PC-9 (cell line): ENCODE measurements around the gene FHAD1. TPM values are rescaled to one million over a fixed set of nuclear protein-coding genes. Genes with fewer than 3 reads are reported as not detected.

Experiments used
- BruUV-seq: library from RNA; stranded (reverse); fragments of 400-500 nt; replicated peaks from 2 replicates; lab custom pipeline; 2021; lab: Mats Ljungman, UMichigan
- CTCF ChIA-PET: fragments of 300-600 bp; sonication (Branson Sonifier 250); formaldehyde crosslinking; loops from one replicate; lab custom pipeline; 2022; ENCODE audit warnings: antibody characterized with exemption; lab: Charles Lee
- POLR2A ChIA-PET: fragments of 300-600 bp; sonication (Branson Sonifier 250); formaldehyde crosslinking; loops from one replicate; lab custom pipeline; 2022; ENCODE audit warnings: antibody characterized with exemption; ENCODE audit not compliant: unreplicated experiment; lab: Charles Lee
- DNase-seq, 2 experiments: peaks; one replicate each; pipeline versions ENCODE4 v3.0.0 to v3.0.0-alpha.2; 2015 to 2022; ENCODE audit warnings: mixed read lengths in 1 of 2
- H2AFZ ChIP-seq: fragments of 200-600 bp; sonication (generic); 2 replicates; pipeline ENCODE4 v1.8.1; 2017; ENCODE audit warnings: antibody characterized with exemption
- H3F3A ChIP-seq: fragments of 200-600 bp; sonication (generic); 2 replicates; pipeline ENCODE4 v1.8.1; 2017; ENCODE audit warnings: antibody characterized with exemption, mild to moderate bottlenecking, low read depth; ENCODE audit not compliant: insufficient read depth
- H3K27ac ChIP-seq: fragments of 200-600 bp; sonication (generic); 2 replicates; pipeline ENCODE4 v1.6.1; 2016; ENCODE audit warnings: mixed run types
- H3K27me3 ChIP-seq: fragments of 200-600 bp; sonication (generic); 2 replicates; pipeline ENCODE4 v1.6.1; 2016; ENCODE audit warnings: low read depth, mixed run types; ENCODE audit not compliant: insufficient read depth
- H3K36me3 ChIP-seq: fragments of 200-600 bp; sonication (generic); 2 replicates; pipeline ENCODE4 v1.6.1; 2016; ENCODE audit warnings: low read depth, mixed run types
- H3K4me1 ChIP-seq: fragments of 200-600 bp; sonication (generic); replicated peaks from 2 replicates; pipeline ENCODE4 v1.6.1; 2016; ENCODE audit warnings: mixed run types; ENCODE audit not compliant: insufficient read depth
- H3K4me2 ChIP-seq: fragments of 200-600 bp; sonication (generic); 2 replicates; pipeline ENCODE4 v1.6.1; 2017; ENCODE audit warnings: mixed run types
- H3K4me3 ChIP-seq: fragments of 200-600 bp; sonication (generic); 2 replicates; pipeline ENCODE4 v1.6.1; 2016; ENCODE audit warnings: mixed run types
- H3K79me2 ChIP-seq: fragments of 200-600 bp; sonication (generic); 2 replicates; pipeline ENCODE4 v1.6.1; 2017; ENCODE audit warnings: low read depth, mixed run types
- H3K9me2 ChIP-seq: fragments of 200-600 bp; sonication (generic); 2 replicates; pipeline ENCODE4 v1.8.1; 2017; ENCODE audit warnings: mild to moderate bottlenecking; ENCODE audit not compliant: insufficient read depth
- H3K9me3 ChIP-seq: fragments of 200-600 bp; sonication (generic); 2 replicates; pipeline ENCODE4 v1.8.1; 2016; ENCODE audit warnings: low read depth; ENCODE audit not compliant: insufficient read depth
- H4K20me1 ChIP-seq: fragments of 200-600 bp; sonication (generic); 2 replicates; pipeline ENCODE4 v1.8.1; 2017; ENCODE audit not compliant: insufficient read depth
- EZH2 ChIP-seq: fragments of 200-600 bp; sonication (generic); IDR thresholded peaks from 2 replicates; pipeline ENCODE4 v1.8.0; 2017; ENCODE audit warnings: antibody characterized with exemption, low read depth
- intact Hi-C: fragments of 100-400 bp; cut with micrococcal nuclease; formaldehyde crosslinking; loops from one replicate; pipeline ENCODE4 v1.10.0; 2022; ENCODE audit not compliant: unreplicated experiment
- total RNA-seq: library from RNA; stranded (reverse); gene quantifications from 2 replicates; pipeline ENCODE4 v1.2.3, GENCODE V29; 2021
- TF ChIP-seq, protein P1 (sequence below): fragments of 200-600 bp; sonication (generic); conservative IDR thresholded peaks from 2 replicates; pipeline ENCODE4 v1.6.1; 2017; ENCODE audit warnings: mixed run types, antibody characterized with exemption, mild to moderate bottlenecking, moderate library complexity

FHAD1 gene
- total RNA-seq, 1 experiment from 2014 or later = 6.9 TPM

DNA sequence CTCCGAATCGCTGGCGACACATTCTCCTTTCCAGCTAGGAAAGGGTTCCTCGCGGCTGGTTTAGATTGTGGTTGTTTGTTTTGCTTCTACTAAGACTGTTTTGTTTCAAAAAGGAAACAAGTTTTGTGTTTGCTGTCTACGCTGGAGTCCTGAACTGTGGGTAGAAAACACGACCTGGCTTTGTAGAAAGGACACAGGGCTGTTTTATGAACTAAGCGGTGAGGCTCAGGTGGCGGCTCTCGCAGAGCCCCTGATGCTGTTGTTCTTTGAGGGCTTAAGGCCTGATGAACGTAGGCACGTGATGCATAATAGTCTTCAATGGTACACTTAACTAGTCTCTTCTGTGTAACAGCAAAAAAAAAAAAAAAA is 27.0 kb upstream of the FHAD1 start:
- no peak overlapping the region for H3K4me2 ChIP-seq
- H2AFZ ChIP-seq = no peak overlapping the region
- H3K9me2 ChIP-seq = no peaks in the 10 kb centered on the region
- peaks cover 30% of the 10 kb centered on the region for H3K4me1 ChIP-seq
- H3K9me3 ChIP-seq = no peaks in the 10 kb centered on the region
- H3F3A ChIP-seq = peaks cover 25% of the 10 kb centered on the region; the same call in 1 of the 2 replicates
- TF ChIP-seq, protein P1, sequence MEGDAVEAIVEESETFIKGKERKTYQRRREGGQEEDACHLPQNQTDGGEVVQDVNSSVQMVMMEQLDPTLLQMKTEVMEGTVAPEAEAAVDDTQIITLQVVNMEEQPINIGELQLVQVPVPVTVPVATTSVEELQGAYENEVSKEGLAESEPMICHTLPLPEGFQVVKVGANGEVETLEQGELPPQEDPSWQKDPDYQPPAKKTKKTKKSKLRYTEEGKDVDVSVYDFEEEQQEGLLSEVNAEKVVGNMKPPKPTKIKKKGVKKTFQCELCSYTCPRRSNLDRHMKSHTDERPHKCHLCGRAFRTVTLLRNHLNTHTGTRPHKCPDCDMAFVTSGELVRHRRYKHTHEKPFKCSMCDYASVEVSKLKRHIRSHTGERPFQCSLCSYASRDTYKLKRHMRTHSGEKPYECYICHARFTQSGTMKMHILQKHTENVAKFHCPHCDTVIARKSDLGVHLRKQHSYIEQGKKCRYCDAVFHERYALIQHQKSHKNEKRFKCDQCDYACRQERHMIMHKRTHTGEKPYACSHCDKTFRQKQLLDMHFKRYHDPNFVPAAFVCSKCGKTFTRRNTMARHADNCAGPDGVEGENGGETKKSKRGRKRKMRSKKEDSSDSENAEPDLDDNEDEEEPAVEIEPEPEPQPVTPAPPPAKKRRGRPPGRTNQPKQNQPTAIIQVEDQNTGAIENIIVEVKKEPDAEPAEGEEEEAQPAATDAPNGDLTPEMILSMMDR = no peak
- no peak for TF ChIP-seq EZH2
- no TSS peak for BruUV-seq
- CTCF ChIA-PET = interaction anchor here (0.6 to 0.7 kb wide), 2 partner anchors 61 to 68 kb away, joined by 10 to 11 read pairs; no protein-coding TSS in a partner anchor
- DNase-seq = no peak
- no peak overlapping the region for H3K27ac ChIP-seq
- intact Hi-C loops = no loop called here
- POLR2A ChIA-PET = no interaction called here
- no peaks in the 10 kb centered on the region for H3K36me3 ChIP-seq
- H4K20me1 ChIP-seq = no peaks in the 10 kb centered on the region
- H3K79me2 ChIP-seq = no peaks in the 10 kb centered on the region
- H3K4me3 ChIP-seq = no peak overlapping the region
- no peaks in the 10 kb centered on the region for H3K27me3 ChIP-seq

DNA sequence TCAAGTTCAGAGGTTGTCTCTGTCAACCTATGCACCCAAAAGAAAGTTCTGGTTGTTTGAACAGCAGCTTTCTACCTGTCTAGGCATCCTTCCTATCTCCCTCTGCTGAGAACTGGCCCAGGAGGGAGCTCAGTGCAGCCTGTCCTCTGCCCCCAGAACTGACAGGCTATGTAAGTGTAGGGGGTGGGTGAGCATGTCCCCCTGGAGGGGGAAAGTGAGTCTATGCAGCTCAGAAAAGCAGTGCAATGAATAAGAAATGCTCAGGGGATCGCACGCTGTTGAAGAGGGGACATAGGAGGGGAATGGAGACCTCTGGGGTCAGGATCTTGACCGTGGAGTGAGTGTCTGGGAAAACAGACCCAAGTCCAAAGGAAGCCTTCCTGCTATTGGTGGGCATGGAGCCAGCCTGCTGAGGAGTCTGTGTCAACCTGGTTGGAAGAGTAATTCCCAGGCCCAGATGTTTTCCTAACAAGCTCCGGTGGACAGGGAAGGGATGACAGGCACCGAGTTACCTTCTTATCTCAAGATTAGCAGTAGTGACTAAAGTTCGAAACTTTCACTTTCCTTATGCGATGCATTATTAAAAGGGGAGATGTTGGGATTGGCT is 26.1 kb upstream of the FHAD1 start:
- intact Hi-C loops = no loop called here
- H3K9me2 ChIP-seq = no peaks in the 10 kb centered on the region
- H3K79me2 ChIP-seq = no peaks in the 10 kb centered on the region
- H3K4me1 ChIP-seq = peaks cover 30% of the 10 kb centered on the region
- H3K4me3 ChIP-seq = no peak overlapping the region
- DNase-seq = no peak
- no peak overlapping the region for H3K27ac ChIP-seq
- TF ChIP-seq, protein P1 = no peak
- TF ChIP-seq EZH2 = no peak
- POLR2A ChIA-PET = no interaction called here
- H2AFZ ChIP-seq = no peak overlapping the region
- H3K36me3 ChIP-seq = no peaks in the 10 kb centered on the region
- H3K9me3 ChIP-seq = no peaks in the 10 kb centered on the region
- H3K4me2 ChIP-seq = no peak overlapping the region
- no peaks in the 10 kb centered on the region for H4K20me1 ChIP-seq
- no peaks in the 10 kb centered on the region for H3K27me3 ChIP-seq
- CTCF ChIA-PET = interaction anchor here (0.6 to 0.7 kb wide), 2 partner anchors 62 to 69 kb away, joined by 10 to 11 read pairs; no protein-coding TSS in a partner anchor
- H3F3A ChIP-seq = peaks cover 25% of the 10 kb centered on the region; the same call in 1 of the 2 replicates
- BruUV-seq = no TSS peak

DNA sequence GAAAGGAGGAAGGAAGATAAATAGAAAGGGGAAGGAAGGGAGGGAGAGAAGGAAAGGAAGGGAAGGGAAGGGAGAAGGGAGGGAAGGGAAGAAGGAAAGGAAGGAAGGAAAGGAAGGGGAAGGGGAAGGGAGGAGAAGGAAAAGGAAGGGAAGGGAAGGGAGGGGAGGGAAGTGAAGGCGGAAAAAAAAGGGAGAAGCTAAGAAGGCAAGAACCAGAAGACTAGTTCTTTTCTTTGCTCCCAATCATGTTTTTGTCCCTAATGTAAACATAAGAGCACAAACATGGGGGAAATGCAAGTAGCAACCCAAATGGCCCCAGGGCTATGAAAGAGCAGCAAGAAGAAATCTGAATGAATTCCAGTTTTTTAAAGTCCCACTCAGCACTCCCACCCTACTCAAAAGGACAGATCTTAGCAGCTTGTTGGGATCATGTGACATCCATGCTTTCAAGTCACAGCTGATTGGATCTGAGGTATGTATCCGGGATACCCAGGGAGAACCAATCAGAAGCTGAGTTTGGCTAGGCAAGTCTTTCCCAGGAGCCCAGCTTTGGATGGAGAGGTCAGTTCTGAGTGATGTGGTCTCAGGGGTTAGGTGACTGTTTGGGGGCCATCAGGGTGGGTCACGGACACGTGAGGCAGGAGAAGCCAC is 24.2 kb upstream of the FHAD1 start:
- DNase-seq = no peak
- CTCF ChIA-PET = interaction anchor here (0.5 to 0.6 kb wide), 2 partner anchors 84 to 245 kb away, joined by 6 to 8 read pairs; no protein-coding TSS in a partner anchor
- Histone ChIP-seq H3K9me3 (no peaks in the 10 kb centered on the region), H3K4me2 (no peak overlapping the region), H3K27me3 (no peaks in the 10 kb centered on the region), H3K4me3 (no peak overlapping the region), H3K36me3 (no peaks in the 10 kb centered on the region), H2AFZ (no peak overlapping the region), H3K4me1 (peaks cover 26% of the 10 kb centered on the region), H3K27ac (no peak overlapping the region), H3K9me2 (no peaks in the 10 kb centered on the region), H3F3A (peaks cover 22% of the 10 kb centered on the region; the same call in 1 of the 2 replicates), H3K79me2 (no peaks in the 10 kb centered on the region), H4K20me1 (no peaks in the 10 kb centered on the region)
- POLR2A ChIA-PET = no interaction called here
- no TSS peak for BruUV-seq
- TF ChIP-seq EZH2 = no peak
- TF ChIP-seq, protein P1 = no peak
- intact Hi-C loops = no loop called here
